Mucosa of descending colon (tissue), 3 donors: ENCODE results near the gene CLEC1A. TPM values are rescaled to one million over a fixed set of nuclear protein-coding genes. Genes with fewer than 3 reads are reported as not detected.

Experiments
- ATAC-seq: fragments of 200-7000 bp; cut with Tn5 transposase; one replicate; pipeline ENCODE4 v1.9.1; 2020; ENCODE audit warnings: mild to moderate bottlenecking, moderate library complexity
- DNase-seq, 3 donors: peaks; one replicate each; pipeline ENCODE4 v3.0.0-alpha.2; 2020
- H3K36me3 ChIP-seq: fragments of 200-600 bp; one replicate; pipeline ENCODE4 v1.8.0; 2021; ENCODE audit warnings: low read depth, mild to moderate bottlenecking
- H3K4me1 ChIP-seq: fragments of 200-600 bp; one replicate; pipeline ENCODE4 v1.8.0; 2021; ENCODE audit warnings: low read depth, mild to moderate bottlenecking
- H3K4me3 ChIP-seq: fragments of 200-600 bp; one replicate; pipeline ENCODE4 v1.8.0; 2021; ENCODE audit warnings: mild to moderate bottlenecking
- H3K9me3 ChIP-seq: fragments of 200-600 bp; one replicate; pipeline ENCODE4 v1.8.0; 2021; ENCODE audit warnings: mild to moderate bottlenecking
- intact Hi-C, 2 donors: fragments of 100-400 bp; cut with DNase I in 1 of 2; cut with micrococcal nuclease in 1 of 2; formaldehyde crosslinking; loops; one replicate each; pipeline versions ENCODE4 v1.11.0 to v1.11.1; 2022; cut with DNase I, micrococcal nuclease
- total RNA-seq, 3 donors: library from RNA; stranded (reverse); fragmentation: NEBNext Ultra II Directional in 2 of 3; extraction: Animal tissue kit (Norgen Biotek cat#: 25700) in 2 of 3; gene quantifications; one replicate each; pipeline versions ENCODE4 v1.2.1 to v1.2.4, GENCODE V29; 2021 to 2023
- TF ChIP-seq, protein P1 (sequence below): fragments of 200-600 bp; IDR thresholded peaks from one replicate; pipeline ENCODE4 v1.8.0; 2022; ENCODE audit warnings: antibody characterized with exemption, mild to moderate bottlenecking
- donor health status: DM: no; HTN: no; CAD: no; lungs with moderate emphysema.
- donor health status: DM: no; HTN: no; CAD: no.
- donor health status: DM: no; HTN: yes; CAD: no.

The CLEC1A gene
- total RNA-seq, 3 donors from 2014 or later: 0.67 to 2.8 (median 1.2) TPM

DNA sequence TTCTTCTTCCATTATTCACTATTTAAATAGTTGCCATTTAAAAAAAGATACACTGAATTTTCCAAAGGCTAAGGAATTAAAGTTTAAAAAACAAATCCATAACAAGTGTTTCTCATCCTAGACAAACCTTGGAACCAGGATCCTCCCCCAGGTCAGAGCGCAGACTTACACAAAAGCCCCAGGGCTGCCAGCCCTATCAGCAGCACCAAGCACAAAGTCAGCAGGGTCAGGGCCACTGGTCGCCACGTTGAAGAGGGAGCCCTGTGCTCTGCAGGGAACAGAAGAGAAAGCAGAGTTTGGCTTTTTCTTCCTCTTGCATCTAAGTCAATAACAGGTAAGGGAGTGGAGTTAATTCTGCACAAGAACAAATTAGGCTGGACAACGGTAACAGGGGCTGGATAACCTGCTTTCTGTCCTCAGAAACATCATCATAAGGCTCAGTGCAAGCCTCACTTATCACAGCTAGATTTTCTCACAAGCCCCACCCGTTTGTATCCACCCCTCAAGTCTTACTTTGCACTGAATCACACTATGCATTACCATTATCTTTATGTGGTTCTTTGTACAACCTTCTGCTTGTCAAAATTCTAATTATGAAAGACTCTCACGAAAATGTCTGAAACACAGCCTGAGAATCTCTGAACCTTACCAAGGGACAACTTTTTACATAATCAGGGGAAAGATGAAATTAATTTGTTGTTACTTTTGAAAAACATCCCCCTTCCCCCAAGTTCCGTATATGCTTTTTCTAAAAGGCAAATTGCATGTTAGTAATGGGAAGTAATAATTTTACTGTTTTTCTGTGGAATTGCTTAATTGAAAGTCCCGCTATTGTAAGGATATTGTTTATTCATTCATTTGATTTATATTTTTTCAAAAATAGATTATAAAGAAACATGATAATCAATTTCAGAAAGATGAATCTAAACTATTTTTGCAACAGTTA lies 9.6 kb downstream of the CLEC1A start:
- no peak for ATAC-seq
- H3K4me3 ChIP-seq: no peak overlapping the region
- TF ChIP-seq, protein P1, sequence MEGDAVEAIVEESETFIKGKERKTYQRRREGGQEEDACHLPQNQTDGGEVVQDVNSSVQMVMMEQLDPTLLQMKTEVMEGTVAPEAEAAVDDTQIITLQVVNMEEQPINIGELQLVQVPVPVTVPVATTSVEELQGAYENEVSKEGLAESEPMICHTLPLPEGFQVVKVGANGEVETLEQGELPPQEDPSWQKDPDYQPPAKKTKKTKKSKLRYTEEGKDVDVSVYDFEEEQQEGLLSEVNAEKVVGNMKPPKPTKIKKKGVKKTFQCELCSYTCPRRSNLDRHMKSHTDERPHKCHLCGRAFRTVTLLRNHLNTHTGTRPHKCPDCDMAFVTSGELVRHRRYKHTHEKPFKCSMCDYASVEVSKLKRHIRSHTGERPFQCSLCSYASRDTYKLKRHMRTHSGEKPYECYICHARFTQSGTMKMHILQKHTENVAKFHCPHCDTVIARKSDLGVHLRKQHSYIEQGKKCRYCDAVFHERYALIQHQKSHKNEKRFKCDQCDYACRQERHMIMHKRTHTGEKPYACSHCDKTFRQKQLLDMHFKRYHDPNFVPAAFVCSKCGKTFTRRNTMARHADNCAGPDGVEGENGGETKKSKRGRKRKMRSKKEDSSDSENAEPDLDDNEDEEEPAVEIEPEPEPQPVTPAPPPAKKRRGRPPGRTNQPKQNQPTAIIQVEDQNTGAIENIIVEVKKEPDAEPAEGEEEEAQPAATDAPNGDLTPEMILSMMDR: no peak
- no peaks in the 10 kb centered on the region for H3K9me3 ChIP-seq
- no peaks in the 10 kb centered on the region for H3K36me3 ChIP-seq
- no peak for DNase-seq
- intact Hi-C loops: no loop called here
- H3K4me1 ChIP-seq: no peaks in the 10 kb centered on the region

DNA sequence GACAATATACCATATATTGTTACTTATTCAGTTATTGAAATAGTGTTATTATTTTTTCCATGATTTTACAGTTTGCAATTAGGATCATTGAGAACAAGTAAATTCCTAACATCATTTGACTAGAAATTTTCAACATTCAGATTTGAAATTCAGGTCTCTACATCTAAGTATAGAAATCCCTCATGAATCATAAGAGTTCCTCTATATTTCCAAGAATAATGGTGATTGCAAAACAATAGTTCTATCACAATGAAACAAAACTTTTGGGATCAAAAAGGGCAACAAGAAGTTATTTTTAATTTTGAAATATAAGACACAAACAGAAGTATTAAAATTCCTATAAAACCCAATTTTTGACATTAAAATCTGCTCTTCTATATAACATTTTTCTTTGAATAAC lies 10.8 kb downstream of the CLEC1A start:
- Histone ChIP-seq H3K4me3 (no peak overlapping the region), H3K36me3 (no peaks in the 10 kb centered on the region), H3K9me3 (no peaks in the 10 kb centered on the region), H3K4me1 (no peaks in the 10 kb centered on the region)
- intact Hi-C loops: no loop called here
- DNase-seq: no peak
- TF ChIP-seq, protein P1: no peak
- ATAC-seq: no peak

DNA sequence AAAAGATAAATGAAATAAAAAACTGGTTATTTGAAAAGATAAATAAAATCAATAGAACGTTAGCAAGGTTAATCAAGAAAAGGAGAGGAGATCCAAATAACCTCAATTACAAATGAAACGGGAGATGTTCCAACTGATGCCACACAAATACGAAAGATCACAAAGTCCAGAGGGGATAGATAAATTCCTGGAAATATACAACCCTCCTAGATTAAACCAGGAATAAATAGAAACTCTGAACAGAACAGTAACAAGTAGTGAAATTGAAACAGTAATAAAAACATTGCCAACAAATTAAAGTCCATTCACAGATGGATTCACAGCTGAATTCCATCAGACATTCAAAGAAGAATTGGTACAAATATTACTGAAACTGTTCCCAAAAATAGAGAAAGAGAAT lies 12.4 kb downstream of the CLEC1A start:
- intact Hi-C loops: no loop called here
- H3K36me3 ChIP-seq: no peaks in the 10 kb centered on the region
- ATAC-seq (no peak), DNase-seq (no peak)
- TF ChIP-seq, protein P1: no peak
- H3K9me3 ChIP-seq: no peaks in the 10 kb centered on the region
- no peak overlapping the region for H3K4me3 ChIP-seq
- H3K4me1 ChIP-seq: no peaks in the 10 kb centered on the region

DNA sequence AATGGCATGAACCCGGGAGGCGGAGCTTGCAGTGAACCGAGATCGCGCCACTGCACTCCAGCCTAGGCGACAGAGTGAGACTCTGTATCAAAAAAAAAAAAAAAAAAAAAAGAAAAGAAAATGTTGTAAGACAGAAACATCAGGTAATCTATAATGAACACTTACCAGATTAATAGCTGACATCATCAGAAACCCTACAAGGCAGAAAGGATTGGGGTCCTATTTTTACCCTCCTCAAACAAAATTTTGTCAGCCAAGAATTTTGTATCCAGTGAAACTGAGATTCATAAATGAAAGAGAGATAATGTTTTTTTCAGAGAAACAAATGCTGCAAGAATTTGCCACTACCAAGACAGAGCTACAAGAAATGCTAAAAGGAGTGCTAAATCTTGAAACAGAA lies 14.1 kb downstream of the CLEC1A start:
- no peak for ATAC-seq
- TF ChIP-seq, protein P1: no peak
- Histone ChIP-seq H3K9me3 (no peaks in the 10 kb centered on the region), H3K36me3 (no peaks in the 10 kb centered on the region), H3K4me1 (no peaks in the 10 kb centered on the region), H3K4me3 (no peak overlapping the region)
- DNase-seq: no peak
- intact Hi-C loops: no loop called here

DNA sequence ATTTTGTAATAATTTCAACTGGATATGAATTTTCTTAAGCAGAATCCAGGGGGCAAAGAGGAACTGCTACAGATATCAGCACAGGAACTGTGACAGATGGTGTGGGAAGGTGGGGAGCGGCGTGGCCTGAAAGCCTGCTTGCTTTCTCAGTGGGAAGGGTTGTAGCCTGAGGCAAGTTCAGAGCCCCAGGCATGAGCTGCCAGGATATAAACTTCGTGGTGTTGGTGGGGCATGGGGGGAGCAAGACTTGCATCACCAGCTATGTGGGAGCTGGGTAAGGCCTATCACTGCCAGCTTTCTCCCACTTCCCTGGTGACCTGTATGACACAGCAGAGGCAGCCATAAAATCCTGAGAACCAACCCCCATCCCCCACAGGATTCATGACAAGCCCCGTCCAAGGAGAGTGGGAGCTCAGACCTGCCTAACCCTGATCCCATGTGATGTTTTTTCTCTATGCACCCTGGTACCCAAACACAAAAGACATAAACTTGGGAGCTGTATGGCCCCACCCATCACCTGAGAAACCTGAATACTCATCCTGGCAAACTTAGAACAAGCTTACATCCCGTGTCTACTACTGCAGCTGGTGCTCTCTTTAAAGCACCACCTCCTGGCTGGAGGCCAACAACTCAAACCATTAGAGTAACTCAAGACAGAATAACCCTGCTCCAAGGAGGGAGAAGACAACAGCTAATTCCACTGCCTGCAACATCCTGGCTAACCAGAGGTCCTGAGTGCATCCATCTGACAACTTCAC lies 16.5 kb downstream of the CLEC1A start:
- Histone ChIP-seq H3K36me3 (no peaks in the 10 kb centered on the region), H3K4me3 (no peak overlapping the region), H3K9me3 (no peaks in the 10 kb centered on the region), H3K4me1 (no peaks in the 10 kb centered on the region)
- TF ChIP-seq, protein P1: no peak
- no peak for DNase-seq
- ATAC-seq: no peak
- intact Hi-C loops: no loop called here
